Lung (tissue), 12 donors: ENCODE measurements around the gene BRD9. TPM values are rescaled to one million over a fixed set of nuclear protein-coding genes. Genes with fewer than 3 reads are reported as not detected.
"Not testable (repeated sequence)": the region's sequence is repeated elsewhere in the genome, so short reads cannot be mapped to it uniquely, and the experiment has no call there.

Source experiments
- ATAC-seq: fragments of 200-7000 bp; cut with Tn5 transposase; one replicate; pipeline ENCODE4 v1.9.1; 2020; ENCODE audit warnings: moderate number of reproducible peaks; ENCODE audit not compliant: insufficient read depth, low FRiP score
- DNase-seq, 3 donors: peaks; one replicate each; pipeline ENCODE4 v3.0.0-alpha.2; 2013 to 2017
- H3K27ac ChIP-seq, 2 donors: one replicate each; pipeline ENCODE4 v1.5.1; 2013; ENCODE audit warnings: mild to moderate bottlenecking in 2 of 2, moderate library complexity in 2 of 2, control low read depth in 1 of 2, inconsistent platforms in 1 of 2, low read depth in 1 of 2, low read length in 1 of 2
- H3K27me3 ChIP-seq, 3 donors: one replicate each; pipeline ENCODE4 v1.5.1; 2013; ENCODE audit warnings: low read length in 2 of 3; ENCODE audit not compliant: control insufficient read depth in 3 of 3, insufficient read depth in 3 of 3
- H3K36me3 ChIP-seq, 4 donors: one replicate each; pipeline ENCODE4 v1.5.1; 2013; ENCODE audit warnings: low read length in 4 of 4, mild to moderate bottlenecking in 1 of 4, moderate library complexity in 1 of 4; ENCODE audit not compliant: control insufficient read depth in 4 of 4, insufficient read depth in 4 of 4
- H3K4me1 ChIP-seq, 5 donors: one replicate each; pipeline ENCODE4 v1.5.1; 2013; ENCODE audit warnings: low read length in 5 of 5, mild to moderate bottlenecking in 2 of 5, moderate library complexity in 1 of 5; ENCODE audit not compliant: control insufficient read depth in 5 of 5, insufficient read depth in 5 of 5
- H3K4me3 ChIP-seq: one replicate; pipeline ENCODE4 v1.5.1; 2013; ENCODE audit warnings: mild to moderate bottlenecking, control low read depth, moderate library complexity
- H3K9ac ChIP-seq, 2 donors: one replicate each; pipeline ENCODE4 v1.5.1; 2013; ENCODE audit warnings: low read length in 2 of 2, control low read depth in 1 of 2; ENCODE audit not compliant: insufficient read depth in 1 of 2
- H3K9me3 ChIP-seq, 4 donors: one replicate each; pipeline ENCODE4 v1.5.1; 2013; ENCODE audit warnings: low read length in 3 of 4, mild to moderate bottlenecking in 1 of 4, moderate library complexity in 1 of 4; ENCODE audit not compliant: control insufficient read depth in 4 of 4, insufficient read depth in 3 of 4
- CTCF ChIP-seq: IDR thresholded peaks from 2 replicates; pipeline ENCODE4 v1.5.1; 2012; ENCODE audit warnings: mild to moderate bottlenecking; ENCODE audit errors: control extremely low read depth, extremely low read depth
- WGBS, 2 donors: extraction: QIAGEN DNeasy Blood & Tissue Kit; methylation state at CpG; one replicate each; pipeline ENCODE4 v1.1.7; 2013; 5-methylcytosine and 5-hydroxymethylcytosine counted together
- polyA plus RNA-seq, 2 donors: library from polyadenylated mRNA; stranded (reverse); fragments of 200-250 nt; gene quantifications; one replicate each; pipeline ENCODE4 v1.2.1, GENCODE V29; 2013
- total RNA-seq, 2 donors: library from RNA; depleted of rRNA in 1 of 2; stranded (reverse); fragments of >200 nt in 1 of 2; gene quantifications; one replicate each; pipeline ENCODE4 v1.2.1, GENCODE V29; 2014 to 2021
- donor health status: control.
- donor health status: control.
- donor health status: Bipolar disorder and iron deficiency.
- donor health status: healthy.
- donor health status: DM: yes; HTN: yes; CAD: no.

The BRD9 gene
- total and polyA plus RNA-seq, 4 donors: 24.3 to 69.7 (median 37.3) TPM

GRCh38 chr5:854217-854616 is 38.4 kb downstream of the BRD9 start:
- Histone ChIP-seq H3K9ac (no peak overlapping the region), H3K27me3 (peaks cover 0 to 4% (median 0%) of the 10 kb centered on the region in 3 donors), H3K4me3 (no peak overlapping the region), H3K36me3 (no peaks in the 10 kb centered on the region), H3K4me1 (peaks cover 0 to 19% (median 0%) of the 10 kb centered on the region in 5 donors), H3K27ac (no peak overlapping the region), H3K9me3 (no peaks in the 10 kb centered on the region)
- DNase-seq (no peak), ATAC-seq (no peak)
- WGBS, 2 donors: 82 to 85% methylated on average over 13 of the region's 13 CpGs
- TF ChIP-seq CTCF: no peak

- not testable (repeated sequence) for H3K27ac ChIP-seq, H3K4me3 ChIP-seq, H3K9me3 ChIP-seq, H3K9ac ChIP-seq, ATAC-seq, H3K27me3 ChIP-seq, DNase-seq, H3K36me3 ChIP-seq
- H3K4me1 ChIP-seq: peaks cover 0 to 22% (median 0%) of the 10 kb centered on the region in 5 donors
- WGBS, 2 donors: 89 to 93% methylated on average over 18 of the region's 18 CpGs
These were observed 39.0 kb downstream of the BRD9 start for GRCh38 chr5:853416-854090.

GRCh38 chr5:852431-853401 is 39.9 kb downstream of the BRD9 start:
- DNase-seq (no peak), ATAC-seq (no peak)
- 91 to 93% methylated on average over 50 to 55 of the region's 55 CpGs for WGBS, 2 donors
- no peak for TF ChIP-seq CTCF
- Histone ChIP-seq H3K4me3 (no peak overlapping the region), H3K27ac (no peak overlapping the region), H3K27me3 (peaks cover 0 to 4% (median 0%) of the 10 kb centered on the region in 3 donors), H3K4me1 (peaks cover 0 to 22% (median 0%) of the 10 kb centered on the region in 5 donors), H3K36me3 (no peaks in the 10 kb centered on the region), H3K9me3 (no peaks in the 10 kb centered on the region), H3K9ac (no peak overlapping the region)

- Histone ChIP-seq H3K9ac (no peak overlapping the region), H3K27ac (no peak overlapping the region), H3K4me3 (no peak overlapping the region), H3K4me1 (peaks cover 0 to 22% (median 0%) of the 10 kb centered on the region in 5 donors), H3K36me3 (no peaks in the 10 kb centered on the region), H3K27me3 (peaks cover 0 to 4% (median 0%) of the 10 kb centered on the region in 3 donors), H3K9me3 (no peaks in the 10 kb centered on the region)
- no peak for TF ChIP-seq CTCF
- 56 to 67% methylated on average over 5 of the region's 5 CpGs for WGBS, 2 donors
- ATAC-seq: no peak
- peak in 2 of 3 donors; percentile 17 to 27 for DNase-seq
These were observed 40.6 kb downstream of the BRD9 start for GRCh38 chr5:852018-852417.
